SW480 (cell line): ENCODE measurements around the gene TREML4.
A peak's percentile ranks its signal among the peaks of the same experiment; 100 is the strongest.

Source experiments
- DNase-seq: peaks from one replicate; pipeline ENCODE4 v3.0.0-alpha.2; 2016; ENCODE audit warnings: low spot score

The TREML4 gene

DNA sequence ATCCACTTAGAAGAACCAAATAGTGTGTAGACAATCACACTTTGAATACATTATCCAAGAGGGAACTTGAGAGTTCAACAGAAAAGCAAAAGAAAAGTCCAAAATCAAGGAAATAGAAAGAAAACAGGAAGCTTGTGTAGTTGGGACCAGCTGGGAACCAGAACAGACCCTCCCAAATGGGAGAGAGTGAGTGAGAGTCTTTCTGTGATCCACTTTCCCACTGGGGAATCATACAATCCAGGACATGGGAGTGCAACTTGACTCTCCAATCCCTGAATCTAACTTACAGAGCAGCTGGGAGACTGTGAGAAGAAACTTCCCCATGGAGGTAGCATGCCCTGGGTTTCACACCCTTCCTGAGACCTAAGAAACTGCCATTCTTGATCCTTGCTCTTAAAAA is 27.0 kb downstream of the TREML4 start:
- no peak for DNase-seq

GRCh38 chr6:41255638-41256246 is 27.6 kb downstream of the TREML4 start:
- DNase-seq, result no peak

GRCh38 chr6:41256383-41256782 is 28.2 kb downstream of the TREML4 start:
- DNase-seq, result no peak

GRCh38 chr6:41257369-41258195 is 29.4 kb downstream of the TREML4 start:
- peak; percentile 23 for DNase-seq

DNA sequence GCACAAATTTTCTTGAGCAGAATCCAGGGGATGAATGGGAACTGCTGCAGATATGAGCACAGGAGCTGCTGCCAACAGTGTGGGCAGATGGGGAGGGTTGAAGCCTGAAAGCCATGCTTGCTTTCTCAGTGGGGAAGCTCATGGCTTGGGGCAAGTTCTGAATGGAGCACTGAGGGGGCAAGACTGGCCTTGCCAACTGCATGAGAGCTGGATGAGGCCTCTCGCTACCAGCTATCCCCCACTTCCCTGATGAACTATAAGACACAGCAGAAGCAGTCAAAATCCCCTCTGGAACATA is 30.0 kb downstream of the TREML4 start:
- no peak for DNase-seq

GRCh38 chr6:41262401-41262800 is 34.3 kb downstream of the TREML4 start:
- DNase-seq, result no peak

DNA sequence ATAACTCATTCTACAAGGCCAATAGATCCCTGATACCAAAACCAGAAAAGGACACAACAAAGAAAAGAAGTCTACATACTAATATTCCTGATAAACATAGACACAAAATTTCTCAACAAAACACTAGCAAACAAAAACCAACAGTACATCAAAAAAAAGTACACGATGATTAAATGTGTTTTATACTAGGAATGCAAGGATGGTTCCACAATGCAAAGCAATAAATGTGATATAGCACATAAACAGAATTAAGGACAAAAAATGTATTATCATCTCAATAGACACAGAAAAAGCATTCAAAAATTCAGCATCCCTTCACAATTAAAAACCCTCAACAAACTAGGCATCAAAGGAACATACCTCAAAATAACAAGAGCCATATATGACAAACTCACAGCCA is 35.1 kb downstream of the TREML4 start:
- DNase-seq, result no peak

DNA sequence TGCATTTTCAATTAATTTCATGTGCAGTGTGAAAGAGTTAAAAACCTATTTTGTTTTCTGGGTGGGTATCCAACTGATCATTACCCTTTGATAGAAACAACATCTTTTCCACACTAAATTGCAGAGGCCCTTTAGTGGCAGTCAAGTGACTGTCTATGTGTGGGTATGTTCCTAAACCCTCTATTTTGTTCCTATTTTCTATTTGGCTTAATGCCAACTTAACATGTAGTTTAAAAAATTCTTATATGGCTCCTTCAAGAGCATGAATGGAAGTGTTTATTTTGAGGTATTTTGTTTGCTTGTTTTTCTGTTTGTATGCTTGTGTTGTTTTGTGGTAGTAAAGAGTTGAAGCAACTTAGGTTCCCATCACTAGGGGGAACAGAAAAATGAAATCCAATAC is 38.4 kb downstream of the TREML4 start:
- no peak for DNase-seq

- DNase-seq, result no peak
These were observed 40.3 kb downstream of the TREML4 start for GRCh38 chr6:41268478-41268877.

DNA sequence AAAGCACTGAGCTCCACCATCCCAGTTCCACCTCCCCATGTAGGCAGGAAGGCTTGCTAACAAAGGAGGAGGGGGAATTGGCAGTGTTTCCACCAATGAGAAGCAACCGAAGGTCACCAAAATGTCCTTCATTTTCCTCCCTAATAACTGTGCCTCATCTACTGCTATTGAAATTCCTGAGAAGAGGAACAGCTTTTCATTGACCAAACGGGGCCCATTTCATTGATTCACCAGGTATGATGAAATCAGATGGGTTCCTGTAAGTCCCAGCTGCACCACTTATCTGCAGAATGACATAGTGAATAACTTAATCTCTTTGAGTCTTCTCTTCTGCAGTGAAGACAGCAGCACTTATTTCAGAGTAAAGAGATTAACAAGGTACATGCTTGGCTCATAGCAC is 41.0 kb downstream of the TREML4 start:
- DNase-seq, result no peak

- DNase-seq, result no peak
These were observed 41.6 kb downstream of the TREML4 start for GRCh38 chr6:41269716-41270115.

- DNase-seq, result no peak
These were observed 43.8 kb downstream of the TREML4 start for GRCh38 chr6:41271901-41272395.

GRCh38 chr6:41272591-41273240 is 44.6 kb downstream of the TREML4 start:
- no peak for DNase-seq

DNA sequence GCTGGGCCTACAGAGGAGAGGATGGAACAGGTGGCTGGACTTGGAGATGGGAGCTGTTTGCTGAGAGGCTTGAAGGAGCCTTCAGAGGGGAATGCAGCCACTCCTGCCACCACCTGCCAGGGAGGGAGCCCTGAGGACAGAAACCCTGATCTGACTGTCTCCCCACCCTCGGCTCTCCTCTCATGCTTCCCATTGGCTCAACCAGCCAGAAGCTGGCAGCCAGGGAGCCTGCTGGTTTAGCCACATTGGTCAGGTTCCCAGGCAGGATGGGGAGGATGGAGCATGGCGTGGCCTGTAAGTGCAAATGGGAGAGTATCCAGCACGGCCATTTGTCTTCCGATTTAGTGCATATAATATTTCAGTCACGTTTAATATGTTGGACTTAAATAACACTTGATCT is 45.6 kb downstream of the TREML4 start:
- no peak for DNase-seq

DNA sequence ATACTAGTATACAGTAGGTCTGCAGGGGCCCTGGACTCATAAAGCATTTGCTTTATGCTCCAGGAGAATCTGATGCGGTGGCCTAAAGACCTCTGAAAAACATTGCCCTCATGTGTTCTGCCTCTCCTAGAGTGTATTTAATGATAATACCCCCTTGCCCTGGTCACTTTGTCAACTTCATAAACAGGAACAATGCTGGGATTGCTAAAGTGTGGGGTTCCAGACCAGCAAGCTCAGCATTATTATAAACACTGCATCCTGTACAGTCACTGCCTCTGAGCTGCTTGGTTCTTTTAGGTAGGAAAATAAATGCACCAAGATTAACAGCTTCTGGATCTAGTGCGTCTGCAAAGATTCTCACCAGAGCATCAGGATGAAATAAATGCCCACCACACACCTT is 46.1 kb downstream of the TREML4 start:
- DNase-seq, result no peak

DNA sequence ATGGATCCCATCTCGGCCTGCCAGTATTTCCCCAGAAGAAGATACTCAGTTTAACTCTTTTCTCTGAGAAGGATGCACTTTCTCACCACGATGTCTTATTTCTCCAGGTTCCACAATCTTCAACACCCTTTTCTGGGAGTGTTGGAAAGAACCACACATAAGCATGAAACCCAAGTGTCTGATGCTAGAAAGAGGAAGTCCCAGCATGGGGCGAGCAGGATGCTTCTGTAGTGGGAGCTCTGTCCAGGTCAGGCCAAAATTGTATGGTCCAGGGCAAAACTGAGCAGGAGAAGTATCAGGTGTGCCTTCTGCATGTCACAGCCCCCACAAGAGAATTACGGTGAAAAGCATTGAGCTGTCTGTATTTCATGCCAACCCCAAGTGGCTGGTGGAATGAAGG is 47.3 kb downstream of the TREML4 start:
- no peak for DNase-seq

DNA sequence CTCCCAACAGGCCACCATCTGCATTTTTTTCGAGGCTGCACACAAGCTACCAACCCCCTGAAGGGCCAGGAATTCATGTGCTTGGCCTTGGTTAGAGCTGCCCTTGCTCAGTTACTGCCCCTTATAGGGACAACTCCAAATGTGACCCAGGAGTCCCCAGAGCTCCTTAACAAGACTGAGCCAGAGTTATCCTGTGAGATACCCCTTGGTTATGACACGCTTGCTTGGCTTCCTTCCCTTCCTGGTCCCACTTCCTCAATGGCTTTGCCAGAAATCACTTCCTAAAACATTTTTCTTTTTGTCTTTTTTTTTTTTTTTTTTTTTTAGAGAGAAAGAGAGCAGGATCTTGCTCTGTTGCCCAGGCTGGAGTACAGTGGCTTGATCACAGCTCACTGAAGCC is 49.5 kb downstream of the TREML4 start:
- DNase-seq, result no peak

GRCh38 chr6:41278699-41279405 is 50.7 kb downstream of the TREML4 start:
- peak; percentile 53 for DNase-seq

- no peak for DNase-seq
These were observed 52.4 kb downstream of the TREML4 start for GRCh38 chr6:41280381-41281057.

GRCh38 chr6:41283600-41283999 is 55.5 kb downstream of the TREML4 start:
- no peak for DNase-seq

- no peak for DNase-seq
These were observed 56.6 kb downstream of the TREML4 start for GRCh38 chr6:41284726-41285125.
